SK-N-MC (cell line): ENCODE measurements around the gene NKAIN2.

Experiments
- EZH2 ChIP-seq: fragments of 200-600 bp; sonication (generic); IDR thresholded peaks from one replicate; pipeline ENCODE4 v1.6.1; 2017; ENCODE audit warnings: antibody characterized with exemption
- POLR2AphosphoS5 ChIP-seq: IDR thresholded peaks from 2 replicates; pipeline ENCODE4 v1.6.1; 2012; ENCODE audit warnings: mild to moderate bottlenecking, low read depth, low read length, borderline replicate concordance

DNA sequence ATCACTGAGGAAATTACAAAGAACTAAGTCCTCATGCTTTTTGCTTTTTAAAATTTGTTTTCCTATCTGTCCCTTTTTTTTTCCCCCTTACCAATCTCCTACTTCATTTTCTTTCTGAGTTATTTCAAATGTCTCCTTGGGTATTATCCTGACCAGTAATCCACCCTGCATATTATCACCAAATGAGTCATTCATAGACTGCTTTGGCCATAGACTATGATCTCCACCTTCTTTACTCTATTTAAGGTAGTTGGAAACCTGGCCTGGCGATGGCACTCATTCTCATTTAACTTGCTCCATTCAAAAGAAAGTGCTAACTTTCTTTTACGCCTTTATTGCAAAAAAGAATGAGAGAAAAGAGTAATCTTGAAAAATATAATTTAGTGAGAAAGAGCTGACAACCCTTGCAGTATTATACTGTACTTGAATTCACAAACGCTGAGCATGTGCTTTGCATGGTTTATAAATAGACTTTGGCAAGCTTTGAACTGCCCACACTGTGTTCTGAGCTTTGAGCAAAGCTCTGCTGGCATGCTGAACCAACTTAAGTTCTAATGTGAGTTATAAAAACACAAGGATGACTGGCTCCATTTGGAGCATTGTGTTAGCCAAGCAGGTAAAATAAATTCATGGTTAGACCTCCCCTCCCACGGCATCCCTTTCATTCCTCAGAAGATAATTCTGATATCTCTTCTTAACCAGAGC is 198.9 kb downstream of the NKAIN2 start:
- no peak for TF ChIP-seq EZH2
- no peak for TF ChIP-seq POLR2AphosphoS5
